GM21528 (cell line): ENCODE data around the gene ANKRD1.
"Not testable (repeated sequence)": the region's sequence is repeated elsewhere in the genome, so short reads cannot be mapped to it uniquely, and the experiment has no call there.

Experiments used
- ATAC-seq: cut with Tn5 transposase; IDR thresholded peaks from one replicate; pipeline ENCODE4 v1.9.1; 2021; ENCODE audit warnings: mild to moderate bottlenecking, moderate library complexity; ENCODE audit not compliant: unreplicated experiment, low FRiP score

ANKRD1 gene

GRCh38 chr10:90920986-90921666 is at the start of gene ANKRD1:
ANKRD1 (minus strand) TSS chr10:90921087; CDS start chr10:90921027, 60 bp downstream.
- ATAC-seq = no peak

DNA sequence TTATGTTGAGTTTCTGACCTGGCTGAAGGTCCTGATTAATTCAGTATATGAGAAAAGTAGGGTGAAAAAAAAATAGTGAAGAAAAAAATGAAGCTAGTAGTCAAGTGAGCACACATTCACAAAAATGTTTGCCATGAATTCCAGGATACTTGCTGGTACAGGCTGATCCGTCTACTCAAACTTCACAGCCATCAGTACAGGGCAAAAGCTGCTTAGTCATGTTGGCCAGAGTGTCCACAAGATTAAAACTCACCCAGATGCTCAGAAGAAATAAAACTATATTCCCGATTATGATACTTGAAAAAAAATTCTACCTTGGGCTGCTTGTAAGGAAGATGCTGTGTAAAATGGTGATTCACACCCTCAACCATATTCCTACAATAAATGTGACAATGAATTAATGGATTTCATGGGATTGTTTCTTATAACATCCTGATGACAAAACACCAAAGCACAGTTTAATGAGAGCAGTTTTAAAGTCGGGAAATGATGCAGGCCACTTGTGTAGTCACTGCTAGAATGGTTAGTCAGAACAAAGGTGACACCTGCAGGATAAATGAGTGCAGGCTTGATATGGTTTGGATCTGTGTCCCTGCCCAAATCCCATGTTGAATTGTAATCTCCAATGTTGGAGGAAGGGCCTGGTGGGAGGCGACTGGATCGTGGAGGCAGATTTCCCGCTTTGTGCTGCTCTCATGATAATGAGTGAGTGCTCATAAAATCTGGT is 49.2 kb upstream of the ANKRD1 start:
- no peak for ATAC-seq

DNA sequence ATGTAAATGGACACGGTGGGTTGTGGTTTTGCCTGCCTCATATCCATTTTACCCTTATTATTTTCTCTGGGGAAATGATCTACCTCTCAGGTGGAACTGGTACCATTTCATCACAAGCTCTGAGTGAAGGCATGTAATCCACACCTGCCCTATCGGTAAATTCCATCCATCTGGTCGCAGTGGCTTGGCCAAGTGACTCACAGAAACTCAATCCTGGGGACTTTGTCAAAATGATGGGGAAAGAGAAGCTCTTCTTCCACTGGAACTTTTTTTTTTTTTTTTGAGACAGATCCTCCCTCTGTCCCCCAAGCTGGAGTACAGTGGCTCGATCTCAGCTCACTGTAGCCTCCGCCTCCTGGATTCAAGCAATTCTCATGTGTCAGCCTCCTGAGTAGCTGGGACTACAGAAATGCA is 48.2 kb upstream of the ANKRD1 start:
- ATAC-seq = no peak

DNA sequence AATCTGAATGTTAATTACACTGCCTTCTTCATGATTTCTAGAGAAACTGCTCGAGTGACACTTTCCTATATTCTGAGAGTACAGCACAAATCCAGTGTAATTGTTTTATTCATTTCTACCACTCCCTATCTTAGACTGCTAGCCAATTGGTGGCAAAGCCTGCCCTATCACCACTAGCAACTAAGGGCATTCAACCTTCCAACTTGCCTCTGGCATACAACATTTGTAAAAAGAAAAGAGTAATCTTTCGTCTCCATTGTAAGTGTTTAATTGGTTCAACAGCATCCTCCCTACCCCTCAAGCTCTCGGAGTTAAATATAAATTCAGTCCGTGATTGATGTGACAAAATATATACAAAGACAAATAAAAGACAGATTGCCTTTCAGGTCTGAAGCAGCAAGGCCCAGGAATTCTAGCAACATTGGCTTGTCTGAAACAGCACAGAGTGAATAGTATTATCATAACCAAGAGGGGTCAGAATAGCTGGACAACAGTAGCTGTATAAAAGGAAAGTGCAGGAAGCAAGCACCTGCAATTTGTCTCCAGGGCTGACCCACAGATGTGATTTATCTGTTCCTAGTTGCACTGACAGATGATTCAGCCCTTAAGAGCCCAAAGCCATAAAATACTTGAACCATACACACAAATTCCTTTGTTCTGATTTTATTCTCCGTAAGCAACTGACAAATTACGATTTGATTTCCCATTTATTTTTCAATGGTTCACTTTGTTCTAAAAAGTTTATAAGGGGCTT is 47.6 kb upstream of the ANKRD1 start:
- ATAC-seq = no peak

GRCh38 chr10:90967865-90968264 is 47.0 kb upstream of the ANKRD1 start:
- no peak for ATAC-seq

DNA sequence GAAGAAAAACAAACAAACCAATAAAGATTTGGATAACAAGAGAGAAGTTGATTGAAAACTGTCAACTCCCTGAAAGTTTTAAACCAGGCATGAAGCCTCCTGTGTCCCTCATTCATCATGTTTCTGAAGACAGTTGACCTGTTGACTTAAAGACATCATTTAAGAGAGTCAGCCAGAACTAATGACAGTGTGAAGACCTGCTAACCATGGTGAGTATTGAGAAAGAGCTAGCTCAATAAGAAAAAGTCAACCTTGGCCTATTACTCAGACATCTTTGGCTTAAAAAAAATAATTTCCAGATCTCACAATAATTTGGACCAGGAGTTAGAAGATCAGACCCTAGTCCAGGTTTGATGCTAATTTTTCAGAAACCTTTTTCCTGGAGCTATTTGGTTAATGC is 45.3 kb upstream of the ANKRD1 start:
- no peak for ATAC-seq

GRCh38 chr10:90965720-90966119 is 44.8 kb upstream of the ANKRD1 start:
- no peak for ATAC-seq

- no peak for ATAC-seq
Observed at GRCh38 chr10:90964781-90965465, 44.0 kb upstream of the ANKRD1 start.

DNA sequence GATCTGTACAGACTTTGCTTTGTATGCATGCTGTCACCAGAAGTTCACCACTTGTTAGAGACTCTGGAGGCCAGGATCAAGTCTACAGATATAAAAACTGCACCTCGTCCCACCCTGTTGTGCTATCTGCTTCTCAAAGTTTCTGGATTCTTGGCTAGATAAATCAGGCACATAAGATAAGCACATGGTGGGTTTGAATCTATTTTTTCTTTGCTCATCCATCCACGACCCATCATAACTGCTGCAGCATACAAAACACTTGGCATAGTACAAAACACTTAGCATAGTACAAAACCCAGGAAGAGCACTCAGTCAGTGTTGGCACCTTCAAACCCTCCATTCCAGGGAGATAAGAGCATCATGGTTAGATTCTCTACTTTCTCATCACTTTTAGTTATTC is 42.4 kb upstream of the ANKRD1 start:
- ATAC-seq = no peak

DNA sequence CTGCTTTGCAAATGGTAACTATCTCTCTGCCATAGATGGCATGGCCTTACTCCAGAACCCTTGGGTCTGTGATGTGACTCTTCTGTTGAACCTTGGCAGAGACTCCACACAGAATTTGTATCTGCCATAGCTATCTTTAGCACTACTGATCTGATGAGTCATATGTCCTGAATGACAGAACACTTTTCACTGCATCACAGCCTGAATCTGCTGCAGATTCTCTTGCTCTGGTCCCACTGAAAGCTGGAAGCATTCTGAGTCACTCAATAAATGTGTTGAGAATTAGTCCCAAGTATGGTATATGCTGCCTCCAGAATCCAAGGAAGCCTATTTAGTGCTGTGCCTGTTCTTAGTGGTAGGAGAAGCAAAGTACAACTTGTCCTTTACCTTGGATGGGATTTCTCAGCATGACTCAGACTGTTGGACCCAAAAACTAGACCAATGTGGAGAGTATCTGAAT is 39.5 kb upstream of the ANKRD1 start:
- ATAC-seq = no peak

DNA sequence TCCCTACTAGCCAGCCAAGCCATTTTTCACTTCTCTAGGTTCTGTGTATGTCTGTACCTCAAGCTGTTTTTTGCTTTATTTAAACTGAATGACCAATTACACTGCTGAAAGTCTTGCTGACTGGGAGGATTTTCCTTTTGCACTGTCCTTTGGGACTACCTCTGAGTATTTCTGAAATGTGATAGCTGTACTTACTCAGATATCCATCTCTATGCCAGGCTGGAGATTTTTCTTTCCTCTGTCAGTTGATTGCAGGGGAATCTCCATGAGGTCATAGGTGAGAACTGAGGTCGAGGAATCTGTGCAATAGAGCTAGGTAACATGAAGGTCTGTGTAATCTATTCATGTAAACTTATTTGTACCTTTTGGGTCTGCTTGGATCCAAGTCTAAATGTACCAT is 38.9 kb upstream of the ANKRD1 start:
- no peak for ATAC-seq

DNA sequence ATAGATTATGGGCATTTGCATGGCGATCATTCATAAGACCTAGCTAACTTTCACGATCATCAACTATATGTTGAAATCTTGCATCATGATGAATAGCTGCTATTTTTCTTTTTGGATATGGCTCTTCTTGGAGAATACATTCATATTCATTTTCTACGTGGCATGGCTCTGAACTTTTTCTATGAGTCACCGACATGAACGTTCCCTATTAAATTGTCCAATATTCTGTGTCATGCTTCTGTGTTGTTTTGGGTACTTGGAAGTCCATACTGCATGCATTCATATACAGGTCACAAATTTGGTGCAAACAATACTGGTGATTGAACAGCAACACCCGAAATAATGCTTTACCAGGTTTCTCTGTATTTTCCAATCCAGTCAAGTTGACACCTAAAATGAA is 37.9 kb upstream of the ANKRD1 start:
- ATAC-seq = no peak

- no peak for ATAC-seq
Observed at GRCh38 chr10:90947030-90947960, 26.4 kb upstream of the ANKRD1 start.

- no peak for ATAC-seq
Observed at GRCh38 chr10:90945491-90946070, 24.7 kb upstream of the ANKRD1 start.

GRCh38 chr10:90944749-90945148 is 23.9 kb upstream of the ANKRD1 start:
- no peak for ATAC-seq

DNA sequence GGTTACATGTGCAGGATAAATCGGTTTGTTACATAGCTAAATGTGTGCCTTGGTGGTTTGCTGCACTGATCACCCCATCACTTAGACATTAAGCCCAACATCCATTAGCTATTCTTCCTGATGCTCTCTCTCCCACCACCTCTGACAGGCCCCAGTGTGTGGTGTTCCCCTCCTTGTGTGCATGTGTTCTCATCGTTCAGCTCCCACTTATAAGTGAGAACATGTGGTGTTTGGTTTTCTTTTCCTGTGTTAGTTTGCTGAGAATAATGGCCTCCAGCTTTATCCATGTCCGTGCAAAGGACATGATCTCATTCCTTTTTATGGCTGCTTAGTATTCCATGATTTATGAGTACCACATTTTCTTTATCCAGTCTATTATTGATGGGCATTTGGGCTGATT is 22.1 kb upstream of the ANKRD1 start:
- not testable (repeated sequence) for ATAC-seq

DNA sequence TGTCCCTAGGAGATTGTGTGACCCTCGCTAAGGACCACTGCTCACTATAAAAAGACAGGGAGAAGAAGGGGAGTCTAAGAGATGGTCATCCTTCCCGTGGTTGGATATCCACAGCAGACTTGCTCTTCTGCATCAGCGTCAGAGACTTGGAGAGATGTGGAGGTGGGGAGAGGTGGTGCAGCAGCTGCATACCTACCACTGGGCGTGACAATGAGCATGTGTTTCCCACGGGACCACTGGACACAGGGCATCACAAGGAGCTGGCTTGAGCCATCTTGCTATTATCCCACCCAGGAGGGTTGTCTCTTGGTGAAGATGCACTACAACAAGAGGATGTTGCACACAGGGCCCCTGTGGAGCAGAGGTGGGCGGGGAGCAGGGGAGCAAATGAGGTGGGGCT is 18.8 kb upstream of the ANKRD1 start:
- no peak for ATAC-seq

GRCh38 chr10:90939116-90939515 is 18.2 kb upstream of the ANKRD1 start:
- ATAC-seq = no peak

DNA sequence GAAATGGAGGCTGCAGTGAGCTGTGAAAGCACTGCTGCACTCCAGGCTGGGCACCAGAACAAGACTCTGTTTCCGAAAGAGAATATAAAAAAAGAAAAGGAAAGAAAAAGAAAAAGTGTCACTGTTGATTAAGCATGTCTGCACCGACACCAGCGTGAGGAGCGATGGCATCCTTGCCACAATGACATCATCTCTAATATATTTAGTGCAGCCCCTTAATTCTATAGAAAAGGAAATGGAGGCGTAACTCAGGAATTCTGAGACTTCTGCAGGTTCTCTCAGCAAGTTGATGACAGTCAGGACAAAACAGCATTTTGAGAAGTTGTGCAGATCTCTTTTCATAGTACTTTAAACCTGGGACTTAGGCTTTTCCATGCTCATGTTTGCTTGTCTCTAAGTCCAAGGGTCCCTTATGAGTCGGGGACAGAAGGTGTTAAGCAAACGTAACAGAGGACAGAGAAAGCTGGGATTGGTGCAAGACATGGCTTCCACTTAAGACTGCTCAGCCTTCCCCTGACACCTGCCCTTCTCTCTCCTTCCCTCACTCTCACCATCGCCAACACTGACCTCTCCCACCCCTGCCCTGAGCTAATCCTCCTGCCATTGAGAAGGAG is 16.9 kb upstream of the ANKRD1 start:
- ATAC-seq = no peak
